Fibroblast of lung (primary cell): Measurements from ENCODE around the gene RNF19B. TPM values are rescaled to one million over a fixed set of nuclear protein-coding genes. Genes with fewer than 3 reads are reported as not detected.

Source experiments
- DNase-seq, 2 donors: peaks; one replicate each; pipeline versions ENCODE4 v3.0.0 to v3.0.0-alpha.2; 2010; ENCODE audit warnings: low read depth in 2 of 2
- H2AFZ ChIP-seq: 2 replicates; pipeline ENCODE4 v1.5.1; 2012; ENCODE audit warnings: low read length, control low read depth, inconsistent platforms
- H3K27ac ChIP-seq: 2 replicates; pipeline ENCODE4 v1.5.1; 2011; ENCODE audit warnings: low read length, control low read depth; ENCODE audit not compliant: insufficient read depth
- H3K27me3 ChIP-seq: 2 replicates; pipeline ENCODE4 v1.5.1; 2011; ENCODE audit warnings: mild to moderate bottlenecking, low read length; ENCODE audit not compliant: control insufficient read depth, insufficient read depth
- H3K36me3 ChIP-seq: 2 replicates; pipeline ENCODE4 v1.5.1; 2011; ENCODE audit warnings: low read length; ENCODE audit not compliant: control insufficient read depth, insufficient read depth
- H3K4me1 ChIP-seq: 2 replicates; pipeline ENCODE4 v1.5.1; 2011; ENCODE audit warnings: low read length; ENCODE audit not compliant: control insufficient read depth, insufficient read depth; ENCODE audit errors: extremely low read depth
- H3K4me2 ChIP-seq: 2 replicates; pipeline ENCODE4 v1.5.1; 2011; ENCODE audit warnings: low read length, control low read depth; ENCODE audit not compliant: insufficient read depth; ENCODE audit errors: extremely low read depth
- H3K4me3 ChIP-seq, 4 experiments: fragments of 200-600 bp in 1 of 4; sonication (generic) in 1 of 4; replicated peaks in 1 of 4; 2 replicates each; pipeline ENCODE4 v1.5.1; 2011 to 2016; ENCODE audit warnings: low read length in 4 of 4, low read depth in 3 of 4, mild to moderate bottlenecking in 3 of 4, control low read depth in 2 of 4, inconsistent platforms in 1 of 4, mixed read lengths in 1 of 4; ENCODE audit not compliant: insufficient read depth in 1 of 4; ENCODE audit errors: control extremely low read depth in 1 of 4
- H3K79me2 ChIP-seq: 2 replicates; pipeline ENCODE4 v1.5.1; 2012; ENCODE audit warnings: mild to moderate bottlenecking, low read length, inconsistent platforms; ENCODE audit not compliant: control insufficient read depth, insufficient read depth
- H3K9ac ChIP-seq: 2 replicates; pipeline ENCODE4 v1.5.1; 2011; ENCODE audit warnings: mild to moderate bottlenecking, low read length, control low read depth; ENCODE audit not compliant: insufficient read depth
- H3K9me3 ChIP-seq: 2 replicates; pipeline ENCODE4 v1.5.1; 2012; ENCODE audit warnings: low read depth, low read length; ENCODE audit not compliant: control insufficient read depth, insufficient read depth
- H4K20me1 ChIP-seq: 2 replicates; pipeline ENCODE4 v1.5.1; 2011; ENCODE audit warnings: low read length; ENCODE audit not compliant: control insufficient read depth, insufficient read depth; ENCODE audit errors: extremely low read depth
- EZH2 ChIP-seq: IDR thresholded peaks from 2 replicates; pipeline ENCODE4 v1.5.1; 2012; ENCODE audit warnings: low read length, control low read depth, mild to moderate bottlenecking; ENCODE audit errors: missing control alignments
- polyA plus RNA-seq, 2 donors: library from polyadenylated mRNA; depleted of rRNA in 1 of 2; stranded (reverse) in 1 of 2; unstranded in 1 of 2; fragments of >200 nt; gene quantifications; 2 replicates each; pipeline ENCODE4 v1.2.1, GENCODE V29; 2011 to 2012; ENCODE audit warnings: missing spikeins in 1 of 2
- total RNA-seq: library from RNA; depleted of rRNA; stranded (reverse); fragments of >200 nt; gene quantifications from 2 replicates; pipeline ENCODE4 v1.2.1, GENCODE V29; 2014
- TF ChIP-seq, protein P1 (sequence below), 2 donors: IDR thresholded peaks in 1 of 2; conservative IDR thresholded peaks in 1 of 2; 1 replicate in 1 of 2; 2 replicates in 1 of 2; pipeline ENCODE4 v1.5.1; 2011 to 2012; ENCODE audit warnings: low read length in 2 of 2, control low read depth in 1 of 2, inconsistent platforms in 1 of 2, low read depth in 1 of 2, mild to moderate bottlenecking in 1 of 2

Gene RNF19B
- total and polyA plus RNA-seq, 2 donors (not counting 1 experiment from before 2014, with no cell fraction given): 10.1 to 15.4 TPM

DNA sequence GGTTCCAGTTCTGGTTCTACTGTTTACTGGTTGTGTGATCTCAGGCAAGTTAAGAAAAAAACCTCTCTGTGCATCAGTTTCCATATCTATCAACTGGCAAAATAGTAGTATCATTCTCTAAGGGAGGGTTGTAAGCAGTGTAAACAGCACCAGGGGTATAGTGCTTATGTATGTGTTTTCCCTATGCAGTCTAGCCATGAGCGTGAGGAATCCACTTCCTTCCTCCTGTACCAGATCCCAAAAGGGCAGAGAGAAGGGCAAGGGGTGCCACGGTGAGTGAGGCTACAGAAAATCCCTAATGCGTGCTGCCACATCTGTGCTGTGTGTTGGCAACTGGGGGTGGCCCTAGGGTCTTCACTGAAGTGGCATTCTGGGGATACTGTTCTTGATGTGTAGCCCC is 18.4 kb upstream of the RNF19B start:
- no peaks in the 10 kb centered on the region for H3K36me3 ChIP-seq
- no peaks in the 10 kb centered on the region for H3K79me2 ChIP-seq
- no peak overlapping the region for H3K27ac ChIP-seq
- no peak overlapping the region for H3K4me3 ChIP-seq
- no peaks in the 10 kb centered on the region for H4K20me1 ChIP-seq
- H2AFZ ChIP-seq: no peak overlapping the region
- H3K4me1 ChIP-seq: peaks cover 5% of the 10 kb centered on the region
- no peak overlapping the region for H3K9ac ChIP-seq
- no peaks in the 10 kb centered on the region for H3K9me3 ChIP-seq
- TF ChIP-seq, protein P1, sequence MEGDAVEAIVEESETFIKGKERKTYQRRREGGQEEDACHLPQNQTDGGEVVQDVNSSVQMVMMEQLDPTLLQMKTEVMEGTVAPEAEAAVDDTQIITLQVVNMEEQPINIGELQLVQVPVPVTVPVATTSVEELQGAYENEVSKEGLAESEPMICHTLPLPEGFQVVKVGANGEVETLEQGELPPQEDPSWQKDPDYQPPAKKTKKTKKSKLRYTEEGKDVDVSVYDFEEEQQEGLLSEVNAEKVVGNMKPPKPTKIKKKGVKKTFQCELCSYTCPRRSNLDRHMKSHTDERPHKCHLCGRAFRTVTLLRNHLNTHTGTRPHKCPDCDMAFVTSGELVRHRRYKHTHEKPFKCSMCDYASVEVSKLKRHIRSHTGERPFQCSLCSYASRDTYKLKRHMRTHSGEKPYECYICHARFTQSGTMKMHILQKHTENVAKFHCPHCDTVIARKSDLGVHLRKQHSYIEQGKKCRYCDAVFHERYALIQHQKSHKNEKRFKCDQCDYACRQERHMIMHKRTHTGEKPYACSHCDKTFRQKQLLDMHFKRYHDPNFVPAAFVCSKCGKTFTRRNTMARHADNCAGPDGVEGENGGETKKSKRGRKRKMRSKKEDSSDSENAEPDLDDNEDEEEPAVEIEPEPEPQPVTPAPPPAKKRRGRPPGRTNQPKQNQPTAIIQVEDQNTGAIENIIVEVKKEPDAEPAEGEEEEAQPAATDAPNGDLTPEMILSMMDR (conservative IDR thresholded peaks at IDR 0.05 in 1 of 2, IDR thresholded peaks at IDR 0.05 in 1 of 2; ENCODE audit: low read depth in 1 of 2, low read length in 2 of 2): no peak
- no peak for TF ChIP-seq EZH2
- H3K27me3 ChIP-seq: no peaks in the 10 kb centered on the region
- no peak overlapping the region for H3K4me2 ChIP-seq
- DNase-seq: no peak

- Histone ChIP-seq H3K9ac (no peak overlapping the region), H3K4me1 (peaks cover 3% of the 10 kb centered on the region), H3K79me2 (no peaks in the 10 kb centered on the region), H3K9me3 (no peaks in the 10 kb centered on the region), H3K36me3 (no peaks in the 10 kb centered on the region), H4K20me1 (no peaks in the 10 kb centered on the region), H3K4me2 (no peak overlapping the region), H3K27ac (no peak overlapping the region), H2AFZ (no peak overlapping the region), H3K27me3 (no peaks in the 10 kb centered on the region), H3K4me3 (no peak overlapping the region)
- peak; percentile 55 to 94 for DNase-seq
- TF ChIP-seq EZH2: no peak
- TF ChIP-seq, protein P1 (conservative IDR thresholded peaks at IDR 0.05 in 1 of 2, IDR thresholded peaks at IDR 0.05 in 1 of 2; ENCODE audit: low read depth in 1 of 2, low read length in 2 of 2): no peak
Measured at GRCh38 chr1:32981003-32981901, 16.6 kb upstream of the RNF19B start.

DNA sequence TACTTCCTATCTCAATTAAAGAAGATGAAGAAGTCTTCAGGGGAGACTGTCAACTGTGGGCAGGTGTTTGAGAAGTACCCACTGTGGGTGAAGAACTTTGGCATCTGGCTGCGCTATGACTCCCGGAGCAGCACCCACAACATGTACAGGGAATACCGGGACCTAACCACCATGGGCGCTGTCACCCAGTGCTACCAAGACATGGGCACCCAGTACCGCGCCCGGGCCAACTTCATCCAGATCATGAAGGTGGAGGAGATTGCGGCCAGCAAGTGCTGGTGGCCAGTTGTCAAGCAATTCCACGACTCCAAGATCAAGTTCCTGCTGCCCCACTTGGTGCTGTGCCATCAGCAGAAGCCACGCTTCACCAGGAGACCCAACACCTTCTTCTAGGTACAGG is 15.5 kb upstream of the RNF19B start:
- peaks cover 3% of the 10 kb centered on the region for H3K4me1 ChIP-seq
- DNase-seq: no peak
- no peak for TF ChIP-seq EZH2
- TF ChIP-seq, protein P1 (conservative IDR thresholded peaks at IDR 0.05 in 1 of 2, IDR thresholded peaks at IDR 0.05 in 1 of 2; ENCODE audit: low read depth in 1 of 2, low read length in 2 of 2): no peak
- no peak overlapping the region for H3K27ac ChIP-seq
- no peak overlapping the region for H2AFZ ChIP-seq
- no peaks in the 10 kb centered on the region for H3K79me2 ChIP-seq
- no peak overlapping the region for H3K9ac ChIP-seq
- H4K20me1 ChIP-seq: no peaks in the 10 kb centered on the region
- H3K4me3 ChIP-seq: no peak overlapping the region
- no peak overlapping the region for H3K4me2 ChIP-seq
- no peaks in the 10 kb centered on the region for H3K36me3 ChIP-seq
- no peaks in the 10 kb centered on the region for H3K27me3 ChIP-seq
- no peaks in the 10 kb centered on the region for H3K9me3 ChIP-seq
